K562 (cell line): ENCODE results near the gene ACTN3. TPM values are rescaled to one million over a fixed set of nuclear protein-coding genes. Genes with fewer than 3 reads are reported as not detected.
A peak's percentile ranks its signal among the peaks of the same experiment; 100 is the strongest.

ENCODE experiments used
- BMI1 ChIP-seq: fragments of 150-350 bp; IDR thresholded peaks from 2 replicates; pipeline ENCODE4 v1.6.1; 2014; ENCODE audit warnings: low read length
- BRCA1 ChIP-seq, 2 experiments: fragments of 450-650 bp in 1 of 2; sonication (generic) in 1 of 2; formaldehyde crosslinking in 1 of 2; IDR thresholded peaks; 2 replicates each; pipeline versions ENCODE4 v1.5.0 to v1.6.1; 2017 to 2020; ENCODE audit warnings: mild to moderate bottlenecking in 1 of 2, missing genetic modification reagents in 1 of 2
- CBX3 ChIP-seq, 2 experiments: IDR thresholded peaks; 1 replicate in 1 of 2; 2 replicates in 1 of 2; pipeline ENCODE4 v1.6.1; 2012; ENCODE audit warnings: inconsistent platforms in 2 of 2, low read length in 2 of 2, borderline replicate concordance in 1 of 2, control low read depth in 1 of 2
- CTCFL ChIP-seq: IDR thresholded peaks from 2 replicates; pipeline ENCODE4 v1.6.1; 2011; ENCODE audit warnings: borderline replicate concordance, low read depth, mild to moderate bottlenecking, moderate library complexity, low read length; ENCODE audit not compliant: insufficient read depth, poor library complexity, severe bottlenecking
- DIDO1 ChIP-seq: fragments of 450-650 bp; IDR thresholded peaks from 2 replicates; pipeline ENCODE4 v1.6.1; 2016; ENCODE audit warnings: low read depth, missing biosample characterization, missing genetic modification characterization
- ELK3 ChIP-seq: fragments of 450-650 bp; formaldehyde crosslinking; IDR thresholded peaks from 2 replicates; pipeline ENCODE4 v1.4.0; 2020; ENCODE audit warnings: mild to moderate bottlenecking
- ERF ChIP-seq: fragments of 450-650 bp; formaldehyde crosslinking; IDR thresholded peaks from 2 replicates; pipeline ENCODE4 v1.4.0; 2020; ENCODE audit warnings: mild to moderate bottlenecking, mixed read lengths
- FUS ChIP-seq: fragments of 200-400 bp; formaldehyde crosslinking; optimal IDR thresholded peaks from 2 replicates; pipeline ENCODE3; 2017; ENCODE audit warnings: low read depth, low read length
- HOXB6 ChIP-seq: fragments of 250-450 bp; sonication (Bioruptor Pico); IDR thresholded peaks from 2 replicates; pipeline ENCODE4 v1.5.1; 2022; ENCODE audit warnings: mild to moderate bottlenecking, borderline replicate concordance
- ID3 ChIP-seq, 2 experiments: fragments of 250-450 bp in 1 of 2; fragments of 450-650 bp in 1 of 2; sonication (Bioruptor Pico) in 1 of 2; IDR thresholded peaks; 2 replicates each; pipeline versions ENCODE4 v1.6.1 to v1.8.0; 2016 to 2021; ENCODE audit warnings: mild to moderate bottlenecking in 2 of 2, moderate library complexity in 2 of 2, missing compliant biosample characterization in 1 of 2, missing genetic modification characterization in 1 of 2
- NFRKB ChIP-seq: fragments of 450-650 bp; IDR thresholded peaks from 2 replicates; pipeline ENCODE4 v1.6.1; 2016; ENCODE audit warnings: low read depth
- NR0B1 ChIP-seq: fragments of 450-650 bp; IDR thresholded peaks from one replicate; pipeline ENCODE4 v1.6.1; 2018; ENCODE audit warnings: mild to moderate bottlenecking, moderate library complexity; ENCODE audit not compliant: partially characterized antibody
- POLR2H ChIP-seq: IDR thresholded peaks from 2 replicates; pipeline ENCODE4 v1.6.1; 2016; ENCODE audit warnings: missing genetic modification characterization, low read depth, mild to moderate bottlenecking, control low read depth, missing compliant biosample characterization, moderate library complexity
- RAD51 ChIP-seq: fragments of 450-650 bp; IDR thresholded peaks from 2 replicates; pipeline ENCODE4 v1.7.1; 2016; ENCODE audit warnings: low read depth, mild to moderate bottlenecking, borderline replicate concordance
- TCF15 ChIP-seq: fragments of 250-450 bp; sonication (Bioruptor Pico); IDR thresholded peaks from 2 replicates; pipeline ENCODE4 v1.8.0; 2022; ENCODE audit warnings: moderate library complexity, mild to moderate bottlenecking, inconsistent platforms
- ZBTB2 ChIP-seq: fragments of 450-650 bp; IDR thresholded peaks from 2 replicates; pipeline ENCODE4 v1.6.1; 2016; ENCODE audit warnings: antibody characterized with exemption
- ZBTB7A ChIP-seq: IDR thresholded peaks from 2 replicates; pipeline ENCODE4 v1.6.1; 2011; ENCODE audit warnings: low read depth, mild to moderate bottlenecking, low read length, moderate library complexity, borderline replicate concordance; ENCODE audit not compliant: control insufficient read depth
- ZNF175 ChIP-seq: fragments of 200-800 bp; sonication (Bioruptor generic); IDR thresholded peaks from 2 replicates; pipeline ENCODE4 v1.6.1; 2016; ENCODE audit warnings: low read depth, mild to moderate bottlenecking, missing genetic modification characterization, missing compliant biosample characterization
- ZNF707 ChIP-seq: fragments of 250-450 bp; sonication (Bioruptor Pico); conservative IDR thresholded peaks from 2 replicates; pipeline ENCODE4 v1.8.0; 2022; ENCODE audit warnings: inconsistent platforms, mild to moderate bottlenecking, moderate library complexity
- polyA plus RNA-seq, 8 experiments: library from polyadenylated mRNA; depleted of rRNA in 4 of 8; stranded (reverse) in 5 of 8; unstranded in 3 of 8; fragments of >200 nt; fragmentation: Nextera tagmentation in 2 of 8; fragmentation: Illumina TruSeq in 1 of 8; extraction: Ambion mirVana in 2 of 8; extraction: Trizol in 1 of 8; gene quantifications; 2 replicates each; pipeline versions ENCODE4 v1.2.1 to v1.2.3, GENCODE V29; 2011 to 2014; ENCODE audit warnings: inconsistent platforms in 1 of 8, missing spikeins in 1 of 8
- total RNA-seq, 7 experiments: library from RNA; depleted of rRNA in 6 of 7; stranded (reverse); fragments of >200 nt in 6 of 7; fragmentation: Illumina TruSeq in 2 of 7; extraction: Trizol in 2 of 7; gene quantifications; 2 replicates each; pipeline versions ENCODE4 v1.2.1 to v1.2.3, GENCODE V29; 2011 to 2021; ENCODE audit warnings: low replicate concordance in 1 of 7

The ACTN3 gene
- total and polyA plus RNA-seq, 9 of the 15 experiments (the other 6 are each of a cell fraction or from before 2014, with no cell fraction given): not detected

GRCh38 chr11:66510271-66510989, 36.3 kb upstream of the ACTN3 start, which contains the start of gene BBS1 (continued):
- TF ChIP-seq ZNF175 (CRISPR knock-in tag) (no peak), ELK3 (CRISPR knock-in tag) (no peak), BRCA1 (IDR thresholded peaks at IDR 0.05) (no peak), BRCA1 (CRISPR knock-in tag; IDR thresholded peaks at IDR 0.05) (no peak), CTCFL (no peak), TCF15 (CRISPR knock-in tag) (no peak), POLR2H (tag) (no peak), ZBTB2 (no peak), HOXB6 (CRISPR knock-in tag) (no peak), DIDO1 (tag) (peak; percentile 87), NFRKB (0 out of 2 replicates have a peak, but pooled peaks have one; percentile 66), FUS (no peak), RAD51 (no peak), ID3 (CRISPR knock-in tag; IDR thresholded peaks at IDR 0.05) (no peak), ID3 (tag; IDR thresholded peaks at IDR 0.05) (peak; percentile 78), ZNF707 (CRISPR knock-in tag) (no peak), CBX3 (IDR thresholded peaks at IDR 0.05; ENCODE audit: borderline replicate concordance in 1 of 2, low read length in 2 of 2) (peak in 1 of 2 experiments; percentile 60; a peak in 1 of 3 replicates), ZBTB7A (no peak; the same call in 1 of the 2 replicates), ERF (CRISPR knock-in tag) (no peak), BMI1 (peak; percentile 96), NR0B1 (no peak)
